Peyer's patch (tissue), 4 donors: ENCODE measurements around the gene DNM3.

ENCODE experiments used
- POLR2A ChIP-seq, 2 donors: fragments of 450-650 bp; IDR thresholded peaks; one replicate each; pipeline ENCODE4 v1.5.1; 2017; ENCODE audit warnings: antibody characterized with exemption in 2 of 2, mild to moderate bottlenecking in 2 of 2, moderate library complexity in 2 of 2
- TF ChIP-seq, protein P1 (sequence below), 6 experiments: fragments of 450-650 bp in 4 of 6; fragments of 200-600 bp in 2 of 6; sonication (generic) in 1 of 6; IDR thresholded peaks; one replicate each; pipeline ENCODE4 v1.5.1; 2017 to 2019; ENCODE audit warnings: antibody characterized with exemption in 6 of 6, mild to moderate bottlenecking in 3 of 6, moderate library complexity in 1 of 6

- TF ChIP-seq, protein P1, sequence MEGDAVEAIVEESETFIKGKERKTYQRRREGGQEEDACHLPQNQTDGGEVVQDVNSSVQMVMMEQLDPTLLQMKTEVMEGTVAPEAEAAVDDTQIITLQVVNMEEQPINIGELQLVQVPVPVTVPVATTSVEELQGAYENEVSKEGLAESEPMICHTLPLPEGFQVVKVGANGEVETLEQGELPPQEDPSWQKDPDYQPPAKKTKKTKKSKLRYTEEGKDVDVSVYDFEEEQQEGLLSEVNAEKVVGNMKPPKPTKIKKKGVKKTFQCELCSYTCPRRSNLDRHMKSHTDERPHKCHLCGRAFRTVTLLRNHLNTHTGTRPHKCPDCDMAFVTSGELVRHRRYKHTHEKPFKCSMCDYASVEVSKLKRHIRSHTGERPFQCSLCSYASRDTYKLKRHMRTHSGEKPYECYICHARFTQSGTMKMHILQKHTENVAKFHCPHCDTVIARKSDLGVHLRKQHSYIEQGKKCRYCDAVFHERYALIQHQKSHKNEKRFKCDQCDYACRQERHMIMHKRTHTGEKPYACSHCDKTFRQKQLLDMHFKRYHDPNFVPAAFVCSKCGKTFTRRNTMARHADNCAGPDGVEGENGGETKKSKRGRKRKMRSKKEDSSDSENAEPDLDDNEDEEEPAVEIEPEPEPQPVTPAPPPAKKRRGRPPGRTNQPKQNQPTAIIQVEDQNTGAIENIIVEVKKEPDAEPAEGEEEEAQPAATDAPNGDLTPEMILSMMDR (IDR thresholded peaks at IDR 0.05): no peak
- no peak for TF ChIP-seq POLR2A (IDR thresholded peaks at IDR 0.05)
These were observed 388.6 kb downstream of the DNM3 start for GRCh38 chr1:172229942-172230341.
